ENCODE data around the gene INCA1.

The INCA1 gene

GRCh38 chr17:4971826-4972225 lies 25.5 kb downstream of the INCA1 start:
- DNase-seq (ENCODE audit: low read depth in 2 of 2): no peak

- no peak for DNase-seq (ENCODE audit: low read depth in 2 of 2)
Measured at GRCh38 chr17:4970273-4970672, 27.0 kb downstream of the INCA1 start.

GRCh38 chr17:4969551-4970173 lies 27.7 kb downstream of the INCA1 start:
- DNase-seq (ENCODE audit: low read depth in 2 of 2): peak; percentile 26 to 35

GRCh38 chr17:4969047-4969550 lies 28.2 kb downstream of the INCA1 start:
- DNase-seq (ENCODE audit: low read depth in 2 of 2): peak; percentile 47 to 50

GRCh38 chr17:4968486-4969046 lies 28.8 kb downstream of the INCA1 start:
- no peak for DNase-seq (ENCODE audit: low read depth in 2 of 2)

GRCh38 chr17:4967539-4968485 lies 29.5 kb downstream of the INCA1 start, which contains the start of gene SPAG7:
Gene SPAG7, minus strand, starts transcription at chr17:4967817. Its CDS starts 13 bp downstream, at chr17:4967804.
- peak; percentile 87 to 88 for DNase-seq (ENCODE audit: low read depth in 2 of 2)

- peak; percentile 88 to 89 for DNase-seq (ENCODE audit: low read depth in 2 of 2)
Measured at GRCh38 chr17:4966844-4967538, 30.3 kb downstream of the INCA1 start.

GRCh38 chr17:4965311-4965986 lies 31.9 kb downstream of the INCA1 start:
- DNase-seq (ENCODE audit: low read depth in 2 of 2): no peak

GRCh38 chr17:4960279-4960922 lies 36.9 kb downstream of the INCA1 start:
- DNase-seq (ENCODE audit: low read depth in 2 of 2): no peak

GRCh38 chr17:4959261-4959965 lies 37.9 kb downstream of the INCA1 start:
- DNase-seq (ENCODE audit: low read depth in 2 of 2): no peak

- DNase-seq (ENCODE audit: low read depth in 2 of 2): no peak
Measured at GRCh38 chr17:4958102-4958501, 39.2 kb downstream of the INCA1 start.

- DNase-seq (ENCODE audit: low read depth in 2 of 2): no peak
Measured at GRCh38 chr17:4956493-4957061, 40.7 kb downstream of the INCA1 start.

GRCh38 chr17:4955091-4955490 lies 42.2 kb downstream of the INCA1 start:
- DNase-seq (ENCODE audit: low read depth in 2 of 2): no peak

GRCh38 chr17:4953451-4953961 lies 43.8 kb downstream of the INCA1 start:
- DNase-seq (ENCODE audit: low read depth in 2 of 2): no peak

- no peak for DNase-seq (ENCODE audit: low read depth in 2 of 2)
Measured at GRCh38 chr17:4951486-4951885, 45.8 kb downstream of the INCA1 start.

GRCh38 chr17:4950746-4951204 lies 46.5 kb downstream of the INCA1 start, which contains the start of gene ENO3:
Gene ENO3, plus strand, starts transcription at chr17:4951119. Its CDS starts 711 bp downstream, at chr17:4951830.
- no peak for DNase-seq (ENCODE audit: low read depth in 2 of 2)

GRCh38 chr17:4950075-4950745 lies 47.1 kb downstream of the INCA1 start:
- no peak for DNase-seq (ENCODE audit: low read depth in 2 of 2)

- DNase-seq (ENCODE audit: low read depth in 2 of 2): peak; percentile 68 to 69
Measured at GRCh38 chr17:4949321-4950074, 47.8 kb downstream of the INCA1 start.

All from stimulated activated CD4-positive, alpha-beta T cell treated with anti-CD3 and anti-CD28 coated beads, Interleukin-15, amount 100 ng/mL, for 48 hours (primary cell).